ENCODE measurements around the gene KIAA1755.
"Not testable (repeated sequence)": the region's sequence is repeated elsewhere in the genome, so short reads cannot be mapped to it uniquely, and the experiment has no call there.

Gene KIAA1755

GRCh38 chr20:38286586-38287531 lies 26.3 kb upstream of the KIAA1755 start:
- peak; percentile 93 for DNase-seq (ENCODE audit: low spot score)

DNA sequence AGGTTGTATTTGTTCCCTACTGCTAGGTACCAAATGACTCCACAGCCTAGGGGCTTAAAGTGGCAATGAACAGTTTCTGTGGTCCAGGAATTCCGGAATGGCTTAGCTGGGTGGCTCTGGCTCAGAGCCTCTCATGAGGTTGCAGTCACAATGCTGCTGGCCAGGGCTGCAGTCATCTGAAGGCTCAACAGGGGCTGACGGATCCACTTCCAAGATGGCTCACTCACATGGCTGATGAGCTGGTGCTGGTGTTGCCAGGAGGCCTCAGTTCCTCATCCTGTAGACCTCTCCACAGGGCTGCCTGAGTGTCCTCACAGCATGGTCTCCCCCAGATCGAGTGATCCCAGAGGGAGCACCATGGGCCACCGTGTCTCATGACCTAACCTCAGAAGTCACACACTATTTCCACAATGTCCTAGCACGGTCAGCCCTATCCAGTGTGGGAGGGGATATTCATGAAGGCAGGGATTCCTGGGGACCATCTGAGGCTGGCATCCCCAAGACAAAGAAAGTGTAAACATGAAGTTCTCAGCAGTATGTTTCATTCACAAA lies 24.4 kb upstream of the KIAA1755 start:
- no peak for DNase-seq (ENCODE audit: low spot score)

GRCh38 chr20:38284066-38284650 lies 23.6 kb upstream of the KIAA1755 start:
- not testable (repeated sequence) for DNase-seq (ENCODE audit: low spot score)

DNA sequence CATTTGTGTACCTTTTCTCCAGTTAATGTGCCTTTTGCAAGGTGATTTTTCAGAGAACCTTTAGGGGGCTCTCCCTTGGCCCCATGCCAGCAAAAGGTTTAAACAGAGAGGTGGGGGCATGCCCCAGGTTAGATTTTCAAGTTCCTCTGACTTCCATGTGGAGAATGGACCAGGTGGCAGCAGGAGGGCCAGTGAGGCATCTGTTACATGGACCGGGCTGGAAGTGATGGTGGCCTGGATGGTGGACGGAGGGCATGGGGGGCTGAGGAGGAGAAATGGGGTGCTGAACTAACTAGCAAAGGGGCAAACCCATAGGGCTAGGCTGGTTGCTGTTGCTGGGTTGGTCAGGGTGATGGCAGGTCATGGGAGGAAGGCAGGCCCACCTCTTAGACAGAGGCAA lies 22.7 kb upstream of the KIAA1755 start:
- DNase-seq (ENCODE audit: low spot score) = no peak

DNA sequence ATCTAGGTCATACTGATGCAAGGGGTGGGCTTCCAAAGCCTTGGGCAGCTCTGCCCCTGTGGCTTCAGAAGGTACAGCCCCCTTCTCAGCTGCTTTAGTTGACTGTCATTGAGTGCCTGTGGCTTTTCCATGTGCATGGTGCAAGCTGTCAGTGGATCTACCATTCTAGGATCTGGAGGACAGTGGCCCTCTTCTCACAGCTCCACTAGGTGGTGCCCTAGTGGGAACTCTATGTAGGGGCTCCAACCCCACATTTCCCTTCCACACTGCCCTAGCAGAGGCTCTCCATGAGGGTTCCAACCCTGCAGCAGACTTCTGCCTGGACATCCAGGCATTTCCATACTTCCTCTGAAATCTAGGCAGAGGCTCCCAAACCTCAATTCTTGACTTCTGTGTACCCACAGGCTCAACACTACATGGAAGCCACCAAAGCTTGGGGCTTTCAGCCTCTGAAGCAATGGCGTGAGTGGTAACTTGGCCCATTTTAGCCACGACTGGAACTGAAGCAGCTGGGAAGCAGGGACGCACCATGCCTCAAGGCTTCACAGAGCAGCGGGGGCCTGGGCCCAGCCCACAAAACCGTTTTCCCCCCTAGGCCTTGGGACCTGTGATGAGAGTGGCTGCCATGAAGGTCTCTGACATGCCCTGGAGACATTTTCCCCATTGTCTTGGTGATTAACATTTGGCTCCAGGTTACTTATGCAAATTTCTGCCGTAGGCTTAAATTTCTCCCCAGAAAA lies 20.8 kb upstream of the KIAA1755 start:
- not testable (repeated sequence) for DNase-seq (ENCODE audit: low spot score)

GRCh38 chr20:38278763-38279162 lies 18.2 kb upstream of the KIAA1755 start:
- no peak for DNase-seq (ENCODE audit: low spot score)

DNA sequence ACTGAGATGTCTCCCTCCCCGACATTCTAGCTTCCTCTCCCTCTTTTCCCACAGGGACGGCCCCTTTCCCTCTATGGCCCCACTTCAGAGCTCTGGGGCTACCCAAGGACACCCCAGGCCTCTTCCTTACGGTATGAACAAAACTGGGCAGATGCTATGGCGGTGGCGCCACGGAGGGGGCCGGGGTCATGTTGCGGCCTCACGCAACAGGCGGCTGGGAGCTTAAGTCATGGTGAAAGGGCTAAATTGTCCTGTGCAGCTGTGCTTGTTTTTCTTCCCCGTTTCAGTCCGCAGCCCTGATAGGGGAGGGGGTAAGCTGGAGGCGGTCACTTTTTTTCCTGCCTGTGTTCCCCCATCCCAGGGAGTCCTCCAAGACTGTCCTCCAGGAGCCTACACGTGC lies 17.6 kb upstream of the KIAA1755 start:
- DNase-seq (ENCODE audit: low spot score) = no peak

DNA sequence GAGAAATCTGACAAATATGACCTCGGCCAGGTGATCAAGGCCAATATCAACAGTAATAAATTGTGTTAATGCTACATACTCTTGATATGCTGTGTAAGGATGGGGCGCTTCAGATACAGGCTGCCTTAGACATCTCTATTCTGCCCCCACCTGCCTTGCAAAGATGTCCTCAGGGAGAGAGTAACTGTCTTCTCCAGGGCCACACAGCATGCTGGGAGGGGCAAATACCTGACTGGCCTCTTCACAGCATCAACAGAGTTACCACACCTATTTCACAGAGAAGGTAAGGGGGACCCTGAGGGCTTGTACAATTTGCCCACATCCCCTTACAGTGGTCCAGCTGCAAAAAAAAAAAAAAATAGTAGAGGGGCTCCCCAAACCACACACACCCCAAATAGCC lies 17.2 kb upstream of the KIAA1755 start:
- no peak for DNase-seq (ENCODE audit: low spot score)

DNA sequence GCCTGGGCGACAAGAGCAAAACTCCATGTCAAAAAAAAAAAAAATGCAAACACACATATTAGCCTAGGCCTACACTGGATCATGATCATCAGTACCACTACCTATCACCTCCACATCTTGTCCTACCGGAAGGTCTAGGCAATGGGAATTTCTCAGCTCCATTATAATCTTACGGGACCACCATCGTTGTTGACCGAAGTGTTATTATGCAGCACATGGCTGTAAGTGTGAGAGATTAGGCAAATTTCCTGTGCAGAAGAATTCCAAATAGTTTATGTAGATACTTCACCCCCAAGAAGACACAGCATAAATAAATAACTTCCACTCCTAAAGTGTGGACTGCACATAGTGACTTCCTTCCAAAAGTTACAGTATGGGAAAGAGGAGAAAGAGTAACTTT lies 16.8 kb upstream of the KIAA1755 start:
- DNase-seq (ENCODE audit: low spot score) = no peak

- DNase-seq (ENCODE audit: low spot score) = peak; percentile 43
Measured at GRCh38 chr20:38275815-38276550, 15.4 kb upstream of the KIAA1755 start.

DNA sequence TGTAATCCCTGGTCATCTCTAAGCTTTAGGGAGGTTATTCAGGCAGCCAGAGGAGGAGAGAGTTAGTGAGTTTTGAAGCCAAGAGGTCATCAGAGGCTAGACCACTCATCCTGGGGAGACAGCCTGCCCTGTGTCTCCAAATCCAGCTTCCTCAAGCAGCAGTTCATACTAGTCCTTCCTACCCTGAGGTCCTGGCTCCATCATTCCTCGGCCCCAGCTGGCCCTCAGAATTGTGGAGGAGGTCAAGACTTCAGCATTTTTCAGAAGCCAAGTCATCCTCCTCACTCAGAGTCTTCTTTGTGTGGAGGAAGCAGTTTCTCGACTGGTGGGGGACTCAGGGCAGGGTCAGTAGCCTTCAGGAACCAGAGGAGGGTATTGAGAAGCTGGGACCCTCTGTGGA lies 12.4 kb upstream of the KIAA1755 start:
- DNase-seq (ENCODE audit: low spot score) = no peak

- no peak for DNase-seq (ENCODE audit: low spot score)
Measured at GRCh38 chr20:38272398-38272797, 11.9 kb upstream of the KIAA1755 start.

- DNase-seq (ENCODE audit: low spot score) = no peak
Measured at GRCh38 chr20:38271608-38272120, 11.1 kb upstream of the KIAA1755 start.

DNA sequence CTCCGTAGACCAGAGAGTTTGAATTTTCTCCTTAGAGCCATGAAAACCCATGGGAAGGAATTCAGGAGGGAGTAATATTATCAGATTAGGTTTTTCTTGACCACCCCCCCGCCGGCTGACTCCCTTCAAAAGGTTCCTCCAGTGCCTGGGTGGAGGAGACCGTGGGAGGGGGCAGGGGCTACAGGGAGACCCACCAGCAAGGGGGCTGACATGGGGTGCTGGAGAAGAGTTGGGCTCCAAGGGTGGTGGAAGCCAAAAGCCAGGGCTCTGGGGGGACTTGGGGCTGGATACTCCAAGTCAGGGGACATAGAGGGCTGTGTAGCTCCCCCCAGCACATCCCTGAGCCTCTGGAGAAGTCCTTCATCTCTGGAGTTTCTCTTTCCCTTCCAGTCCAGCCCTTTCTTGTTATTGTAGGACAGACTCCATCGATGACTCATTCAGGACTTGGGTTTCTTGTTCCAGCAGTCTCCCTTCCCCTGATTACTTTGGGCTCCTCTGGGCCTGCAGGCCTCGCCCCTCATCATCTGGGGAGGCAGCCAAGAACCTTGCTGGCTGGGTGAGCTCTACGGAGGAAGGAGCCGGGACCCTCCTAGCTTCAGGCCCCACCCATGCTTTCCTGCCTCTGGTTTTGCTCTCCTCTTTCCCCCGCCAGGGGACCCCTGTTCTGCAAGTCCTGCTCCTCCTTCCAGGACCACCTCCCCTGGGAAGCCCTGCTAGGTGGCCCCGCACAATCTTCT lies 10.5 kb upstream of the KIAA1755 start:
- DNase-seq (ENCODE audit: low spot score) = peak; percentile 69

GRCh38 chr20:38269715-38270114 lies 9.2 kb upstream of the KIAA1755 start:
- no peak for DNase-seq (ENCODE audit: low spot score)

DNA sequence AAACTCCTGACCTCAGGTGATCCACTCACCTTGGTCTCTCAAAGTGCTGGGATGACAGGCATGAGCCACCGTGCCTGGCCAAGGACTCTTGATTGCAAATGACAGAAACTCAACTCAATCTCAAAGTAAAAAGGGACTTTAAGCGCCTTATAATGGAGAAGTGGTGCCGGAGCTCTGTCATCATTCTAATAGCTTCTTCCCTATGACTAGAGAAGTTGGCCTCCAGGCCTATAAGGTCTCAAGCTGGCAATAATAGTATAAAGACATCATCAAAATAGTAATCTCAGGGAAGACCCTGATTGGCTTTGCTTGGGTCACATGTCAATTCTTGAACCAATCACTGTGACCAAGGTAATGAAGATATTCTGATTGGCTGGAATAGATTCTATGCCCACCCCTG lies 8.5 kb upstream of the KIAA1755 start:
- no peak for DNase-seq (ENCODE audit: low spot score)

- no peak for DNase-seq (ENCODE audit: low spot score)
Measured at GRCh38 chr20:38267901-38268514, 7.5 kb upstream of the KIAA1755 start.

- DNase-seq (ENCODE audit: low spot score) = no peak
Measured at GRCh38 chr20:38267296-38267695, 6.8 kb upstream of the KIAA1755 start.

GRCh38 chr20:38266426-38266825 lies 5.9 kb upstream of the KIAA1755 start:
- no peak for DNase-seq (ENCODE audit: low spot score)

DNA sequence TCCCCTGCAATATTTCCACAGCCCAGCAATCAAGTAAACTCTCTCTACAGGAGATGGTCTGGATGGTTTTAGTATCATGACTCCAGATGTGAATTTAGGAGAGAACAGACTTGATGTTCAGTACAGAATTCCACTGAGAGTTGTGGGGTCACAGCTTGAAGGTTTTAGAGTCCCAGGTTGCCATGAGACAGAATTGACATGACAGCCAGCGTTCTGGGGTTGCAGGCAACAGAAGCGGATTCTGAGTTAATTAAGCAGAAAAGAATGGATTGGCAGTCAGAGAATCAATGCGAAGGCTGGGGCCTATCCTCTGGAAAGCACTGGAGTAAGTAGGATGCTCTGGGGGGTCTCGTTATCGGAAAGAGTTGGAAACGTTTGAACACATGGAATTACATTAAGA lies 2.4 kb upstream of the KIAA1755 start:
- no peak for DNase-seq (ENCODE audit: low spot score)

DNA sequence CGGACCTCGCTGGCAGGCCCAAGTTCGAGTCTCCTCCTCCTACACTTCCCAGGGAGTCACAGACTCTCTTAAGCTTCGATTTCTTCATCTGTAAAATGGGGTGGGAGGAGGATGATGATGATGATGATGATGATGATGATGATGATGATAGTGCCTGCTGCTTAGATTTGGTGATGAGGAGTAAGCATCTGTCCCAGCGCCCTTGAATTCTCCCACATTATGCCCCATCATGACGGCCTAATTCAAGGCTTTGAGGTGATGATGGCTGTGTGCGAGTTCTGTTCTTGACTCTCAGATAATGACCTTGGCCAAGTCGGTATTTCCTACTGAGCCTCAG lies 487 bp upstream of the KIAA1755 start:
- no peak for DNase-seq (ENCODE audit: low spot score)
